IMR-90 (cell line): Measurements from ENCODE around the gene PIP4K2A. TPM values are rescaled to one million over a fixed set of nuclear protein-coding genes. Genes with fewer than 3 reads are reported as not detected.

Experiments
- ATAC-seq: fragments of 200-7000 bp; cut with Tn5 transposase; 2 replicates; pipeline ENCODE4 v1.9.1; 2020; ENCODE audit warnings: low read depth, mild to moderate bottlenecking, moderate library complexity
- BruUV-seq: library from RNA; stranded (reverse); fragments of 400-500 nt; replicated peaks from 2 replicates; lab custom pipeline; 2021; lab: Mats Ljungman, UMichigan
- CTCF ChIA-PET: fragments of 300-600 bp; formaldehyde crosslinking; extraction: SDS; loops from one replicate; lab custom pipeline; 2021; ENCODE audit warnings: antibody characterized with exemption; lab: Yijun Ruan, JAX
- POLR2A ChIA-PET: fragments of 300-600 bp; sonication (Branson Sonifier 250); formaldehyde crosslinking; loops from one replicate; lab custom pipeline; 2022; ENCODE audit warnings: antibody characterized with exemption; ENCODE audit not compliant: unreplicated experiment; lab: Charles Lee
- DNase-seq: peaks from one replicate; pipeline ENCODE4 v3.0.0; 2013
- H2AFZ ChIP-seq: replicated peaks from 2 replicates; pipeline ENCODE3; 2013; ENCODE audit warnings: low read length, mild to moderate bottlenecking; ENCODE audit not compliant: poor library complexity
- H2AK5ac ChIP-seq: 2 replicates; pipeline ENCODE4 v1.6.1; 2013; ENCODE audit warnings: low read depth, low read length, inconsistent platforms
- H2AK9ac ChIP-seq: replicated peaks from 2 replicates; pipeline ENCODE3; 2013; ENCODE audit warnings: mild to moderate bottlenecking, low read depth, low read length, moderate library complexity; ENCODE audit not compliant: poor library complexity
- H2BK120ac ChIP-seq: 2 replicates; pipeline ENCODE4 v1.6.1; 2013; ENCODE audit warnings: low read depth, low read length, inconsistent platforms
- H2BK15ac ChIP-seq: 3 replicates; pipeline ENCODE4 v1.6.1; 2013; ENCODE audit warnings: low read depth, low read length, inconsistent platforms
- H2BK20ac ChIP-seq: 2 replicates; pipeline ENCODE4 v1.6.1; 2013; ENCODE audit warnings: low read depth, mild to moderate bottlenecking, inconsistent platforms, low read length, moderate library complexity
- H2BK5ac ChIP-seq: 2 replicates; pipeline ENCODE4 v1.6.1; 2013; ENCODE audit warnings: mild to moderate bottlenecking, low read depth, low read length, inconsistent platforms; ENCODE audit not compliant: poor library complexity, severe bottlenecking
- H3K14ac ChIP-seq: replicated peaks from 2 replicates; pipeline ENCODE4 v1.6.1; 2013; ENCODE audit warnings: low read depth, low read length, inconsistent platforms
- H3K18ac ChIP-seq: 2 replicates; pipeline ENCODE4 v1.6.1; 2013; ENCODE audit warnings: low read depth, low read length, control low read depth
- H3K23ac ChIP-seq: 2 replicates; pipeline ENCODE4 v1.6.1; 2013; ENCODE audit warnings: low read depth, low read length, inconsistent platforms
- H3K27ac ChIP-seq: 2 replicates; pipeline ENCODE4 v1.5.1; 2013; ENCODE audit warnings: mild to moderate bottlenecking, control low read depth, low read length; ENCODE audit not compliant: insufficient read depth
- H3K27me3 ChIP-seq: 2 replicates; pipeline ENCODE4 v1.6.1; 2013; ENCODE audit warnings: low read length; ENCODE audit not compliant: control insufficient read depth, insufficient read depth
- H3K36me3 ChIP-seq: 2 replicates; pipeline ENCODE4 v1.6.1; 2013; ENCODE audit warnings: low read length, mixed read lengths; ENCODE audit not compliant: control insufficient read depth, insufficient read depth
- H3K4ac ChIP-seq: 2 replicates; pipeline ENCODE4 v1.6.1; 2013; ENCODE audit warnings: low read depth, low read length, inconsistent platforms
- H3K4me1 ChIP-seq: 2 replicates; pipeline ENCODE4 v1.6.1; 2013; ENCODE audit warnings: low read length, mixed read lengths; ENCODE audit not compliant: control insufficient read depth, insufficient read depth
- H3K4me2 ChIP-seq: 2 replicates; pipeline ENCODE4 v1.6.1; 2013; ENCODE audit warnings: low read depth, mild to moderate bottlenecking, control low read depth, low read length, moderate library complexity
- H3K4me3 ChIP-seq: 2 replicates; pipeline ENCODE4 v1.5.1; 2013; ENCODE audit warnings: low read depth, mild to moderate bottlenecking, control low read depth, low read length, moderate library complexity; ENCODE audit not compliant: insufficient read depth
- H3K56ac ChIP-seq: 2 replicates; pipeline ENCODE4 v1.6.1; 2013; ENCODE audit warnings: low read length, inconsistent platforms; ENCODE audit not compliant: insufficient read depth; ENCODE audit errors: extremely low read depth
- H3K79me1 ChIP-seq, 2 experiments: 2 replicates each; pipeline ENCODE4 v1.6.1; 2013; ENCODE audit warnings: low read length in 2 of 2, inconsistent platforms in 1 of 2, low read depth in 1 of 2
- H3K9ac ChIP-seq: 2 replicates; pipeline ENCODE4 v1.6.1; 2013; ENCODE audit warnings: low read depth, low read length, control low read depth
- H3K9me1 ChIP-seq: 2 replicates; pipeline ENCODE4 v1.6.1; 2013; ENCODE audit warnings: low read length, inconsistent platforms; ENCODE audit not compliant: insufficient read depth
- H3K9me3 ChIP-seq: 2 replicates; pipeline ENCODE4 v1.6.1; 2013; ENCODE audit warnings: low read length; ENCODE audit not compliant: control insufficient read depth, insufficient read depth
- H4K20me1 ChIP-seq: 2 replicates; pipeline ENCODE4 v1.6.1; 2013; ENCODE audit warnings: low read length, inconsistent platforms; ENCODE audit not compliant: insufficient read depth
- H4K5ac ChIP-seq: 2 replicates; pipeline ENCODE4 v1.6.1; 2013; ENCODE audit warnings: mild to moderate bottlenecking, low read depth, low read length, control low read depth
- H4K8ac ChIP-seq, 2 experiments: 2 replicates each; pipeline ENCODE4 v1.6.1; 2013; ENCODE audit warnings: low read depth in 2 of 2, low read length in 2 of 2, control low read depth in 1 of 2, inconsistent platforms in 1 of 2
- H4K91ac ChIP-seq: 2 replicates; pipeline ENCODE4 v1.6.1; 2013; ENCODE audit warnings: low read depth, low read length, inconsistent platforms; ENCODE audit not compliant: insufficient read depth
- BHLHE40 ChIP-seq: fragments of 150-350 bp; IDR thresholded peaks from 2 replicates; pipeline ENCODE4 v1.6.1; 2016; ENCODE audit warnings: mild to moderate bottlenecking, low read depth, low read length
- CEBPB ChIP-seq: IDR thresholded peaks from 2 replicates; pipeline ENCODE4 v1.6.1; 2012; ENCODE audit warnings: low read depth, low read length, improper control_type of control experiment
- CHD1 ChIP-seq: IDR thresholded peaks from 2 replicates; pipeline ENCODE4 v1.6.1; 2012; ENCODE audit warnings: low read depth, low read length, improper control_type of control experiment
- CTCF ChIP-seq: conservative IDR thresholded peaks from 2 replicates; pipeline ENCODE4 v1.5.1; 2012; ENCODE audit warnings: mild to moderate bottlenecking, low read depth, low read length, improper control_type of control experiment
- FOS ChIP-seq: fragments of 150-350 bp; IDR thresholded peaks from 2 replicates; pipeline ENCODE4 v1.6.1; 2016; ENCODE audit warnings: low read depth, low read length
- MAFK ChIP-seq: IDR thresholded peaks from 2 replicates; pipeline ENCODE4 v1.6.1; 2012; ENCODE audit warnings: low read depth, low read length, improper control_type of control experiment
- MAZ ChIP-seq: IDR thresholded peaks from 2 replicates; pipeline ENCODE4 v1.6.1; 2012; ENCODE audit warnings: low read depth, mild to moderate bottlenecking, low read length, improper control_type of control experiment, moderate library complexity, borderline replicate concordance
- MXI1 ChIP-seq: IDR thresholded peaks from 2 replicates; pipeline ENCODE4 v1.6.1; 2012; ENCODE audit warnings: low read depth, mild to moderate bottlenecking, low read length, moderate library complexity, borderline replicate concordance
- NFE2L2 ChIP-seq: fragments of 150-350 bp; IDR thresholded peaks from 2 replicates; pipeline ENCODE4 v1.6.1; 2016; ENCODE audit warnings: low read depth, mild to moderate bottlenecking, low read length
- POLR2A ChIP-seq: IDR thresholded peaks from 2 replicates; pipeline ENCODE4 v1.6.1; 2012; ENCODE audit warnings: mild to moderate bottlenecking, low read depth, low read length
- RFX5 ChIP-seq: IDR thresholded peaks from 2 replicates; pipeline ENCODE4 v1.8.0; 2012; ENCODE audit warnings: low read depth, mild to moderate bottlenecking, low read length, moderate library complexity
- SMC3 ChIP-seq: fragments of 150-350 bp; IDR thresholded peaks from 2 replicates; pipeline ENCODE4 v1.6.1; 2016; ENCODE audit warnings: low read depth, mild to moderate bottlenecking, antibody characterized with exemption, low read length, moderate library complexity
- USF2 ChIP-seq: fragments of 150-350 bp; IDR thresholded peaks from 2 replicates; pipeline ENCODE4 v1.6.1; 2017; ENCODE audit warnings: mild to moderate bottlenecking, antibody characterized with exemption, low read length, low read depth
- WGBS, 2 experiments: methylation state at CpG; one replicate each; pipeline versions ENCODE4 v1.1.5 to v1.1.7; 2013; ENCODE audit warnings: missing lambda C conversion rate in 2 of 2; ENCODE audit not compliant: insufficient read length in 1 of 2; ENCODE audit errors: extremely low coverage in 2 of 2; 5-methylcytosine and 5-hydroxymethylcytosine counted together
- dilution Hi-C: fragments of 300-500 bp; cut with HindIII; formaldehyde crosslinking; loops from one replicate; pipeline ENCODE4 v1.14.3; 2018; ENCODE audit warnings: low sequenced_read_pairs; ENCODE audit not compliant: unreplicated experiment
- in situ Hi-C: fragments of 300-500 bp; cut with MboI; formaldehyde crosslinking; loops from 3 replicates; pipeline ENCODE4 v1.14.3; 2019; ENCODE audit warnings: low sequenced_read_pairs, inconsistent platforms, mixed read lengths
- intact Hi-C: fragments of 100-400 bp; cut with micrococcal nuclease; formaldehyde crosslinking; loops from 2 replicates; pipeline ENCODE4 v1.10.0; 2022
- polyA plus RNA-seq, 3 experiments: library from polyadenylated mRNA; depleted of rRNA; stranded (reverse); fragments of >200 nt; gene quantifications; 2 replicates each; pipeline ENCODE4 v1.2.3, GENCODE V29; 2012; ENCODE audit warnings: low replicate concordance in 1 of 3
- total RNA-seq: library from RNA; depleted of rRNA; stranded (reverse); fragments of >200 nt; gene quantifications from 2 replicates; pipeline ENCODE4 v1.2.3, GENCODE V29; 2012

Gene PIP4K2A
- total and polyA plus RNA-seq, 2 of the 4 experiments (the other 2 are of a cell fraction) = 9.8 to 18.1 TPM

- Histone ChIP-seq H3K18ac (no peak overlapping the region), H3K79me1 (peaks cover 35 to 70% of the 10 kb centered on the region in 2 experiments), H3K9me1 (peaks cover 15% of the 10 kb centered on the region), H3K23ac (no peak overlapping the region), H2AFZ (no peak overlapping the region), H4K20me1 (peaks cover 4% of the 10 kb centered on the region), H3K14ac (0 out of 2 replicates have a peak overlapping the region, but pooled peaks have one; percentile 68), H4K8ac (peak overlapping the region in 1 of 2 experiments; percentile 49; a peak in 1 of 4 replicates), H2AK5ac (peak overlapping the region; percentile 83; the same call in 1 of the 2 replicates), H2BK5ac (peak overlapping the region; percentile 25), H3K36me3 (no peaks in the 10 kb centered on the region), H2AK9ac (no peak overlapping the region), H2BK15ac (no peak overlapping the region), H3K9ac (no peak overlapping the region), H3K4me3 (no peak overlapping the region), H3K27ac (no peak overlapping the region), H4K91ac (no peak overlapping the region), H3K4me2 (peak overlapping the region; percentile 64; the same call in 1 of the 2 replicates), H2BK20ac (no peak overlapping the region; the same call in 1 of the 2 replicates), H4K5ac (no peak overlapping the region), H3K4ac (peak overlapping the region; percentile 51; the same call in 1 of the 2 replicates), H3K4me1 (peaks cover 9% of the 10 kb centered on the region), H3K27me3 (no peaks in the 10 kb centered on the region), H3K9me3 (no peaks in the 10 kb centered on the region), H3K56ac (no peak overlapping the region), H2BK120ac (no peak overlapping the region; the same call in 1 of the 2 replicates)
- in situ Hi-C loops (no loop called here), intact Hi-C loops (no loop called here), dilution Hi-C loops (no loop called here)
- CTCF ChIA-PET = no interaction called here
- TF ChIP-seq NFE2L2 = no peak
- TF ChIP-seq BHLHE40 = no peak
- TF ChIP-seq MAZ = no peak
- no peak for TF ChIP-seq MXI1
- no peak for TF ChIP-seq POLR2A
- TF ChIP-seq FOS = peak; percentile 68; the same call in 1 of the 2 replicates
- TF ChIP-seq SMC3 = no peak
- no peak for TF ChIP-seq MAFK
- TF ChIP-seq USF2 = no peak
- TF ChIP-seq CEBPB = peak; percentile 52; the same call in 1 of the 2 replicates
- no peak for TF ChIP-seq CTCF
- no peak for TF ChIP-seq RFX5
- TF ChIP-seq CHD1 = no peak
- 17% methylated on average over 1 of the region's 7 CpGs; no CpG with 5 or more reads in 1 of the 2 experiments for WGBS, 2 experiments
- no TSS peak for BruUV-seq
- peak; percentile 67 for DNase-seq
- POLR2A ChIA-PET = no interaction called here
- peak; percentile 50 for ATAC-seq
Measured at GRCh38 chr10:22630234-22631174, 83.9 kb downstream of the PIP4K2A start.
